ENCODE measurements around the gene SFXN4. TPM values are rescaled to one million over a fixed set of nuclear protein-coding genes. Genes with fewer than 3 reads are reported as not detected.
"Not testable (repeated sequence)": the region's sequence is repeated elsewhere in the genome, so short reads cannot be mapped to it uniquely, and the experiment has no call there.

The SFXN4 gene
- total and polyA plus RNA-seq, 2 donors, result 18.5 to 31.0 TPM

- DNase-seq (ENCODE audit: low read depth in 6 of 9, low spot score in 9 of 9), result no peak
- no peaks in the 10 kb centered on the region for H3K36me3 ChIP-seq (ENCODE audit: control insufficient read depth in 2 of 2, insufficient read depth in 2 of 2, low read length in 1 of 2)
- H3K9me3 ChIP-seq (ENCODE audit: control insufficient read depth in 2 of 2, insufficient read depth in 1 of 2, low read length in 1 of 2), result no peaks in the 10 kb centered on the region
- H3K27ac ChIP-seq (ENCODE audit: low read depth in 1 of 2, low read length in 1 of 2), result no peak overlapping the region
- WGBS, result 93% methylated on average over 3 of the region's 3 CpGs
- H3K4me1 ChIP-seq (ENCODE audit: control insufficient read depth in 2 of 2, insufficient read depth in 2 of 2, low read length in 2 of 2), result peaks cover 7 to 11% of the 10 kb centered on the region in 2 donors
- no peak overlapping the region for H3K4me3 ChIP-seq (ENCODE audit: low read length in 2 of 2)
- no peaks in the 10 kb centered on the region for H3K27me3 ChIP-seq (ENCODE audit: control insufficient read depth in 2 of 2, insufficient read depth in 1 of 2, low read length in 1 of 2)
These were observed 64.9 kb downstream of the SFXN4 start for GRCh38 chr10:119100434-119101238.

DNA sequence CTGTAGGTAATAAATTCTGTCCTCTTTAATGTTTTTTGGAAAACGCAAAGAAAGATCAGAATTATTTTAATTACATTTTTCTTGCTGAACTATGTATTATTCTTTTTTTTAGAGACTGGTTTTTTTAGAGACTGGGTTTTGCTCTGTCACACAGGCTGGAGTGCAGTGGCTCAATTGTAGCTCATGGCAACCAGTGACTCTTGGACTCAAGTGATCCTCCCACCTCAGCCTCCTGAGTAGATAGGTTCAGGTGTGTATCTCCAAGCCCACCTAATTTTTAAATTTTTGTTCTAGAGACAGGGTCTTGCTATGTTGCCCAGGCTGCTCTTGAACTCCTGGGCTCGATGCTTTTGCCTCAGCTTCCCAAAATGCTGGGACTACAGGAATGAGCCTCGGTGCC, 66.9 kb downstream of the SFXN4 start:
- no peaks in the 10 kb centered on the region for H3K27me3 ChIP-seq (ENCODE audit: control insufficient read depth in 2 of 2, insufficient read depth in 1 of 2, low read length in 1 of 2)
- H3K36me3 ChIP-seq (ENCODE audit: control insufficient read depth in 2 of 2, insufficient read depth in 2 of 2, low read length in 1 of 2), result no peaks in the 10 kb centered on the region
- H3K9me3 ChIP-seq (ENCODE audit: control insufficient read depth in 2 of 2, insufficient read depth in 1 of 2, low read length in 1 of 2), result no peaks in the 10 kb centered on the region
- DNase-seq (ENCODE audit: low read depth in 6 of 9, low spot score in 9 of 9), result no peak
- H3K4me3 ChIP-seq (ENCODE audit: low read length in 2 of 2), result no peak overlapping the region
- H3K27ac ChIP-seq (ENCODE audit: low read depth in 1 of 2, low read length in 1 of 2), result no peak overlapping the region
- 98% methylated on average over 3 of the region's 3 CpGs for WGBS
- peaks cover 0 to 6% of the 10 kb centered on the region in 2 donors for H3K4me1 ChIP-seq (ENCODE audit: control insufficient read depth in 2 of 2, insufficient read depth in 2 of 2, low read length in 2 of 2)

- not testable (repeated sequence) for H3K36me3 ChIP-seq (ENCODE audit: control insufficient read depth in 2 of 2, insufficient read depth in 2 of 2, low read length in 1 of 2); H3K4me3 ChIP-seq (ENCODE audit: low read length in 2 of 2); H3K27me3 ChIP-seq (ENCODE audit: control insufficient read depth in 2 of 2, insufficient read depth in 1 of 2, low read length in 1 of 2); DNase-seq (ENCODE audit: low read depth in 6 of 9, low spot score in 9 of 9); H3K9me3 ChIP-seq (ENCODE audit: control insufficient read depth in 2 of 2, insufficient read depth in 1 of 2, low read length in 1 of 2); H3K27ac ChIP-seq (ENCODE audit: low read depth in 1 of 2, low read length in 1 of 2); H3K4me1 ChIP-seq (ENCODE audit: control insufficient read depth in 2 of 2, insufficient read depth in 2 of 2, low read length in 2 of 2)
- WGBS, result 98% methylated on average over 12 of the region's 12 CpGs
These were observed 68.7 kb downstream of the SFXN4 start for GRCh38 chr10:119096641-119097415.

DNA sequence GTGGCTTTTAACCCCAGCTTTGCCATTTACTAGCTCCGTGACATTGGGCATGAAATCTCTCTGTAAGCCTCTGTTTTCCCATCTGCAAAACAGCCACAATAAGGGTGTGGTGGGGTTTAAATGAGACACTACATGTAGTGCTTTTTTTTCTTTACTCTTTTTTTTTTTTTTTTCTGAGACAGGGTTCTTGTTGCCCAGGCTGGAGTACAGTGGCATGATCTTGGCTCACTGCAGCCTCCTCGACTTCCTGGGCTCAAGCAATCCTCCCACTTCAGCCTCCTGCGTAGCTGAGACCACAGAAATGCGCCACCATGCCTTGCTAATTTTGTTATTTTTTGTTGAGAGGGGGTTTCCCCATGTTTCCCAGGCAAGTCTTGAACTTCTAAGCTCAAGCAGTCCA, 69.9 kb downstream of the SFXN4 start:
- Histone ChIP-seq H3K9me3 (ENCODE audit: control insufficient read depth in 2 of 2, insufficient read depth in 1 of 2, low read length in 1 of 2) (no peaks in the 10 kb centered on the region), H3K27me3 (ENCODE audit: control insufficient read depth in 2 of 2, insufficient read depth in 1 of 2, low read length in 1 of 2) (no peaks in the 10 kb centered on the region), H3K4me3 (ENCODE audit: low read length in 2 of 2) (no peak overlapping the region), H3K4me1 (ENCODE audit: control insufficient read depth in 2 of 2, insufficient read depth in 2 of 2, low read length in 2 of 2) (peaks cover 0 to 8% of the 10 kb centered on the region in 2 donors), H3K36me3 (ENCODE audit: control insufficient read depth in 2 of 2, insufficient read depth in 2 of 2, low read length in 1 of 2) (no peaks in the 10 kb centered on the region), H3K27ac (ENCODE audit: low read depth in 1 of 2, low read length in 1 of 2) (no peak overlapping the region)
- whole genome bisulfite sequencing, result 81% methylated on average over 4 of the region's 4 CpGs
- no peak for DNase-seq (ENCODE audit: low read depth in 6 of 9, low spot score in 9 of 9)

DNA sequence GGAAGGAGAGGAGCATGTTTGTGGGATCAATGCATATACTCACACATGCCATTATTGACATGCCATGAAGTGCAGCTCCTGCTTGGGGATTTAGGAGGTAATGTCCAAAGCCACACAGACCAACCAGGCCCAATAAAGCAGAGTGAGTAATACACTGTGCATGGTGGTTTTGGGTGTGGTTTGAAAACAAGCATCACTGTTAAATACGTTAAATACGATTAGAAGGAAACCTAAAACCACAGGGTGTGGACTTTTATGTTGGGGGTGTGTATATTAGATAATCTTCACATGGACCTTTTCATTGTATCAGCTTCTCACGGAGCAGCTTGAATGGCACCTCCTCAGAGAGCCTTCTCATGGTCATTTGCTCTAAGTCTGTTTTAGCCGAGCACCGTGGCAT, 74.5 kb downstream of the SFXN4 start:
- DNase-seq (ENCODE audit: low read depth in 6 of 9, low spot score in 9 of 9), result peak in 1 of 9 donors; percentile 24
- WGBS, result 42% methylated on average over 5 of the region's 5 CpGs
- H3K4me1 ChIP-seq (ENCODE audit: control insufficient read depth in 2 of 2, insufficient read depth in 2 of 2, low read length in 2 of 2), result peaks cover 7 to 22% of the 10 kb centered on the region in 2 donors
- no peaks in the 10 kb centered on the region for H3K36me3 ChIP-seq (ENCODE audit: control insufficient read depth in 2 of 2, insufficient read depth in 2 of 2, low read length in 1 of 2)
- H3K27ac ChIP-seq (ENCODE audit: low read depth in 1 of 2, low read length in 1 of 2), result peak overlapping the region in 1 of 2 donors; percentile 55
- H3K27me3 ChIP-seq (ENCODE audit: control insufficient read depth in 2 of 2, insufficient read depth in 1 of 2, low read length in 1 of 2), result no peaks in the 10 kb centered on the region
- no peaks in the 10 kb centered on the region for H3K9me3 ChIP-seq (ENCODE audit: control insufficient read depth in 2 of 2, insufficient read depth in 1 of 2, low read length in 1 of 2)
- no peak overlapping the region for H3K4me3 ChIP-seq (ENCODE audit: low read length in 2 of 2)

Other genes starting within 250 kb of the SFXN4 start
- gene NANOS1, start 136.0 kb downstream of the SFXN4 start, total RNA-seq, result 0.52 TPM
- 3.2 TPM for gene NANOS1, start 136.0 kb downstream of the SFXN4 start, polyA plus RNA-seq
- gene EIF3A, start 84.9 kb downstream of the SFXN4 start, total RNA-seq, result 67.8 TPM
- 41.2 TPM for gene EIF3A, start 84.9 kb downstream of the SFXN4 start, polyA plus RNA-seq
- gene DENND10, start 61.6 kb downstream of the SFXN4 start, total RNA-seq, result 26.0 TPM
- 24.8 TPM for gene DENND10, start 61.6 kb downstream of the SFXN4 start, polyA plus RNA-seq
- gene PRDX3, start 13.1 kb upstream of the SFXN4 start, total RNA-seq, result 116 TPM
- gene PRDX3, start 13.1 kb upstream of the SFXN4 start, polyA plus RNA-seq, result 114 TPM
- 18.5 TPM for gene GRK5, start 41.9 kb upstream of the SFXN4 start, total RNA-seq
- 14.4 TPM for gene GRK5, start 41.9 kb upstream of the SFXN4 start, polyA plus RNA-seq